NB4 (cell line): ENCODE measurements around the gene SCO2.

Experiments used
- POLR2A ChIP-seq: IDR thresholded peaks from 2 replicates; pipeline ENCODE4 v1.6.1; 2011; ENCODE audit warnings: mild to moderate bottlenecking; ENCODE audit not compliant: insufficient read length; ENCODE audit errors: extremely low read depth
- TF ChIP-seq, protein P1 (sequence below): IDR thresholded peaks from one replicate; pipeline ENCODE4 v1.5.1; 2012; ENCODE audit warnings: low read depth, low read length
- TF ChIP-seq, protein P2 (sequence below): IDR thresholded peaks from 2 replicates; pipeline ENCODE4 v1.6.1; 2011; ENCODE audit warnings: low read depth, low read length

- TF ChIP-seq, protein P1, sequence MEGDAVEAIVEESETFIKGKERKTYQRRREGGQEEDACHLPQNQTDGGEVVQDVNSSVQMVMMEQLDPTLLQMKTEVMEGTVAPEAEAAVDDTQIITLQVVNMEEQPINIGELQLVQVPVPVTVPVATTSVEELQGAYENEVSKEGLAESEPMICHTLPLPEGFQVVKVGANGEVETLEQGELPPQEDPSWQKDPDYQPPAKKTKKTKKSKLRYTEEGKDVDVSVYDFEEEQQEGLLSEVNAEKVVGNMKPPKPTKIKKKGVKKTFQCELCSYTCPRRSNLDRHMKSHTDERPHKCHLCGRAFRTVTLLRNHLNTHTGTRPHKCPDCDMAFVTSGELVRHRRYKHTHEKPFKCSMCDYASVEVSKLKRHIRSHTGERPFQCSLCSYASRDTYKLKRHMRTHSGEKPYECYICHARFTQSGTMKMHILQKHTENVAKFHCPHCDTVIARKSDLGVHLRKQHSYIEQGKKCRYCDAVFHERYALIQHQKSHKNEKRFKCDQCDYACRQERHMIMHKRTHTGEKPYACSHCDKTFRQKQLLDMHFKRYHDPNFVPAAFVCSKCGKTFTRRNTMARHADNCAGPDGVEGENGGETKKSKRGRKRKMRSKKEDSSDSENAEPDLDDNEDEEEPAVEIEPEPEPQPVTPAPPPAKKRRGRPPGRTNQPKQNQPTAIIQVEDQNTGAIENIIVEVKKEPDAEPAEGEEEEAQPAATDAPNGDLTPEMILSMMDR = no peak
- no peak for TF ChIP-seq POLR2A
- TF ChIP-seq, protein P2, sequence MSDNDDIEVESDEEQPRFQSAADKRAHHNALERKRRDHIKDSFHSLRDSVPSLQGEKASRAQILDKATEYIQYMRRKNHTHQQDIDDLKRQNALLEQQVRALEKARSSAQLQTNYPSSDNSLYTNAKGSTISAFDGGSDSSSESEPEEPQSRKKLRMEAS = peak; percentile 25; the same call in 1 of the 2 replicates
Observed at GRCh38 chr22:50531546-50531961, 6.2 kb upstream of the SCO2 start.
